Activated naive CD8-positive, alpha-beta T cell treated with anti-CD3 and anti-CD28 coated beads, Interleukin-2, amount 10 ng/mL, durations not matched to agents 7 days and 5 days (primary cell): ENCODE results near the gene SCAPER. TPM values are rescaled to one million over a fixed set of nuclear protein-coding genes. Genes with fewer than 3 reads are reported as not detected.
"Not testable (repeated sequence)": the region's sequence is repeated elsewhere in the genome, so short reads cannot be mapped to it uniquely, and the experiment has no call there.

Experiments
- ATAC-seq: fragments of 150-1000 bp; cut with Tn5 transposase; one replicate; pipeline ENCODE4 v1.10.0; 2021; ENCODE audit warnings: low read depth, moderate library complexity
- POLR2A ChIA-PET: fragments of 350-600 bp; sonication (Branson Sonifier 250); formaldehyde crosslinking; loops from one replicate; lab custom pipeline; 2021; ENCODE audit warnings: antibody characterized with exemption; lab: Charles Lee
- DNase-seq: peaks from one replicate; pipeline ENCODE4 v3.0.0; 2021
- H3K27ac Mint-ChIP-seq: one replicate; pipeline ENCODE4 v1.8.0; 2022; ENCODE audit warnings: mild to moderate bottlenecking, mixed read lengths
- H3K27me3 Mint-ChIP-seq: one replicate; pipeline ENCODE4 v1.8.0; 2022; ENCODE audit warnings: mild to moderate bottlenecking, moderate library complexity, mixed read lengths
- H3K36me3 Mint-ChIP-seq: one replicate; pipeline ENCODE4 v1.8.0; 2021; ENCODE audit warnings: mild to moderate bottlenecking, mixed read lengths
- H3K4me1 Mint-ChIP-seq: one replicate; pipeline ENCODE4 v1.8.0; 2021; ENCODE audit warnings: mixed read lengths
- H3K4me3 Mint-ChIP-seq: one replicate; pipeline ENCODE4 v1.8.0; 2022; ENCODE audit warnings: mild to moderate bottlenecking, moderate library complexity, mixed read lengths
- H3K9me3 Mint-ChIP-seq: one replicate; pipeline ENCODE4 v1.8.0; 2021; ENCODE audit warnings: mixed read lengths
- total RNA-seq, 2 experiments: library from RNA; stranded (reverse); gene quantifications; one replicate each; pipeline ENCODE4 v1.2.3, GENCODE V29; 2021

Gene SCAPER
- total RNA-seq, 2 experiments from 2014 or later, result 38.0 to 44.8 TPM

DNA sequence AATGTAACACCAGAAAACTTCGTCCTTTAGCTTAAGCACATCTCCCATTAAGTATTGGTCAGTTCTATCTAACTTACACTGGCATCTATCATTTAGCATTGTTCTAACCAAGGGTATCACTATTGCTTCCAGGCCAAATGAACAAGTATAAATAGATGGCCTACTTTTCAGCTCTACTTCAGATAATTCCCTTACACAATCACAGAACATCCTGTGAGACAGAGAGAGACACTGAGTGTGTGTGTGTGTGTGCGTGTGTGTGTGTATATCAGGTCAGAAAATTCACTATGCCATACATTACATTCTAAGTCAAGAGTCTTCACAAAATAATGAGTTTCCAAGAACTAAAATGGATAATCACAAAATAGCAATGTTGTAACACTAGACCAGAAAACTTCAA is 39.1 kb downstream of the SCAPER start:
- POLR2A ChIA-PET, result no interaction called here
- Mint-ChIP-seq H3K27me3 (no peaks in the 10 kb centered on the region), H3K9me3 (no peaks in the 10 kb centered on the region), H3K27ac (no peak overlapping the region), H3K4me3 (no peak overlapping the region), H3K36me3 (peaks cover 14% of the 10 kb centered on the region), H3K4me1 (peaks cover 13% of the 10 kb centered on the region)
- DNase-seq, result no peak
- no peak for ATAC-seq

DNA sequence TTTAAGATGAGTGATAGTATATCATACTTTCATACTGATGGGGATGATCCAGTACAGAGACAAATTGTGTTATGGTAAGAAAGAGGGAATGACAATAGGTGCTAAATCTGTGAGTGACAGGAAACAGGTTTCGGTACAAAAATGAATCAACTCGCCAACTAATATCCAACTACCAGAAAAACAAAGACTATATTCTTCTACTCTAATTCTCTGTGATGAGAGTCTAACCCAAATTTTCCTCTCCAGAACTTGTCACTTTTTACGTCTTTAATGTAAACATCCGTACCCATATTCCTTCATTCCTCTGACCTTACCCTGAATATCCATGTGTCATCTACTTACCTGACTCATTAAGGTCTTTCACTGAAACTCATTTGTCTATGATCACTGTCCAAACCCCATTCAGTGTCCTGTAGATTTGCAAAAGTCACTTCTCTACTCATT is 39.6 kb downstream of the SCAPER start:
- POLR2A ChIA-PET, result no interaction called here
- Mint-ChIP-seq H3K4me3 (no peak overlapping the region), H3K27me3 (no peaks in the 10 kb centered on the region), H3K9me3 (no peaks in the 10 kb centered on the region), H3K27ac (no peak overlapping the region), H3K4me1 (peaks cover 13% of the 10 kb centered on the region), H3K36me3 (peaks cover 15% of the 10 kb centered on the region)
- no peak for ATAC-seq
- no peak for DNase-seq

DNA sequence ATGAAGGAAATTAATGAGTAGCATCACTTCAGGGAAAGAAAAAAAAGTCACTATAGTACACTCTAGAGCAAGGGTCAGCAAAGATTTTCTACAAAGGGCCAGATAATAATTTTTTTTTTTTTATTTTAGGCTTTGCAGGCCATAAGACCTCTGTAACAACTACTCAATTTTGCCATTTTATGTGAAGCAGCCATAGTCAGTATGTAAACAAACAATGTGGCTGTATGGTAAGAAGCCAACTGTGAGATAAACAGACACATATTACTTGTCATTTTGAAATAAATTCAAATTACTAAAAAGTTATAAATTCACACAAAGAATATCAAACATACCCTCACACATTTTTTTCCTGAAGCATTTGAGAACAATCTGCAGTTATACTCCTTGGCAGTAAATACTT is 40.6 kb downstream of the SCAPER start:
- H3K36me3 Mint-ChIP-seq, result peaks cover 10% of the 10 kb centered on the region
- H3K27ac Mint-ChIP-seq, result no peak overlapping the region
- POLR2A ChIA-PET, result no interaction called here
- H3K27me3 Mint-ChIP-seq, result no peaks in the 10 kb centered on the region
- no peaks in the 10 kb centered on the region for H3K9me3 Mint-ChIP-seq
- DNase-seq (no peak), ATAC-seq (no peak)
- H3K4me3 Mint-ChIP-seq, result no peak overlapping the region
- H3K4me1 Mint-ChIP-seq, result peaks cover 13% of the 10 kb centered on the region

DNA sequence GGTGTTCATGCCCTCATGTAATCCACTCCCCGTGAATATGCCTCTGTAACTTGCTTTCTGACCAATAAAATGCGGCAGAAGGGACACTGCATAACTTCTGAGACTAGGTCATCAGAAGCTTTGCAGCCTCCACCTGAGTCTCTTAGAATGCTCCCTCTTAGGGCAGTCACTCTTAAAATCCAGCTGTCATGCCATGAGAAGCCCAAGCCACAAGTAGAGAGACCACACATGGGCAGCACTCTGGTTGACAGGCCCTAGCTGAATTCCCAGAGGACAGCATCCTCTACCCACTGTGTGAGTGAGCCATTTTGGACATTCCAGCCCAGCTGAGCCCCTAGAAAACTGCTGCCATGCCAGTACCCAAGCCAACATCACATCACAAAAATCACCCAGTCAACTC is 41.4 kb downstream of the SCAPER start:
- DNase-seq (no peak), ATAC-seq (no peak)
- Mint-ChIP-seq H3K27me3 (no peaks in the 10 kb centered on the region), H3K27ac (no peak overlapping the region), H3K4me3 (no peak overlapping the region), H3K9me3 (no peaks in the 10 kb centered on the region), H3K36me3 (peaks cover 11% of the 10 kb centered on the region), H3K4me1 (peaks cover 13% of the 10 kb centered on the region)
- POLR2A ChIA-PET, result no interaction called here

DNA sequence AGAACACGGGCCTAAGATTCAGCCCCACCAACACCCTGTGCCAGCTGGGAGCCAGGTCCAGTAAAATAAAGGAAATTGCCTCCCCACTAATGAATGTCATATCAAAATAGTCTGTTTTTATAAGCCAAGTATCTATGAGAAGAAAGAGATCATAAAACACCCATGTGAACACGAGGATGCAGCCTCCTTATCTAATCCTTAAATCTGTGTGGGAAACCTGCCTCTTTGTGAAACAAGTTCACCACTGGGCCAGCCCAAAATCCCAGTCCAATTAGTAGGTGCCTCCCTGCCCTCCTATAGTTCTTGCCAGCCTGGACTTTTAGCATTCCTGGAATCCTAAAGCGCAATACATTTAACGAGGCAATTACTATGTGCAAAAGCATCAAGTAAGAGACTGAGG is 42.0 kb downstream of the SCAPER start:
- ATAC-seq (no peak), DNase-seq (no peak)
- Mint-ChIP-seq H3K4me3 (no peak overlapping the region), H3K9me3 (no peaks in the 10 kb centered on the region), H3K36me3 (peaks cover 14% of the 10 kb centered on the region), H3K27ac (no peak overlapping the region), H3K4me1 (peaks cover 13% of the 10 kb centered on the region), H3K27me3 (no peaks in the 10 kb centered on the region)
- POLR2A ChIA-PET, result no interaction called here

DNA sequence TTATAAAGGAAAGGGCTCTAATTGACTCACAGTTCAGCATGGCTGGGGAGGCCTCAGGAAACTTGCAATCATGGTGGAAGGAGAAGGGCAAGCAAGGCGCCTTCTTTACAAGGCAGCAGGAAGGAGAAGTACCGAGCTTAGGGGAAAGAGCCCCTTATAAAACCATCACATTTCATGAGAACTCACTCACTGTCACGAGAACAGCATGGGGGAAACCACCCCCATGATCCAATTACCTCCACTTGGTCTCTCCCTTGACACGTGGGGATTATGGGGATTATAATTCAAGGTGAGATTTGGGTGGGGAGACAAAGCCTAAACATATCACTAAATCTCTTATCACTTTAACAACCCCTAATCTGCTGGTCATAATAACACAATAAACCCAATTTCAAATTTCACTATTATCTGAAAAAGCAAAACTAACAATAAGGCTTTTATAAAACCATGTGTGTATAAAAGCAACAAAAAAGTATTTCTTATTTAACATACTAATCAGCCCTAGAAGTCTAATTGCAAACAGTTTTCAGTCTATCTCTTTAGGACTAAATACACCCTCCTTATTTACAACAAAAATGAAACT is 43.2 kb downstream of the SCAPER start:
- Mint-ChIP-seq H3K9me3 (no peaks in the 10 kb centered on the region), H3K27ac (no peak overlapping the region), H3K36me3 (peaks cover 14% of the 10 kb centered on the region), H3K27me3 (no peaks in the 10 kb centered on the region), H3K4me3 (no peak overlapping the region), H3K4me1 (peaks cover 13% of the 10 kb centered on the region)
- ATAC-seq (no peak), DNase-seq (no peak)
- POLR2A ChIA-PET, result interaction anchor here (0.6 kb wide), 1 partner anchor 1526 kb away, joined by 3 read pairs; no protein-coding TSS in a partner anchor

DNA sequence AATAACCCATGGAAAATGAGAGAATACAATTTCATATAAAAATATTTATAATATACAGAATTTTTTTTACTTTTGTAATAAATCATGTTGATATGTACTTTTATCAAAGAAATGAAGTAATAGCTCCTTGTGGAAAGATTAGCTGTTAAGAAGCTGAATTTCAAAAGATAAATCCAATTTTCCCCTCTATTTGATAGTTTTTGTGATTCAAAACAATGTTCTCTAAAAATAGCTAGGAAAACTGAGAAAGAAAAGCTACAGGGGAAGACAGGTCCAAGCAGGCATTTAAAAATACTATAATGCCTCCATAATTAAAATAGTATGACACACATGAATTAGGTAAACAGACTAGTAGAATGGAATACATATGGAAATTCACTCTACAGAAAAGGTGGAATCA is 44.9 kb downstream of the SCAPER start:
- ATAC-seq (no peak), DNase-seq (no peak)
- peaks cover 3% of the 10 kb centered on the region for H3K4me1 Mint-ChIP-seq
- no peaks in the 10 kb centered on the region for H3K27me3 Mint-ChIP-seq
- POLR2A ChIA-PET, result no interaction called here
- peaks cover 23% of the 10 kb centered on the region for H3K36me3 Mint-ChIP-seq
- no peak overlapping the region for H3K4me3 Mint-ChIP-seq
- no peak overlapping the region for H3K27ac Mint-ChIP-seq
- H3K9me3 Mint-ChIP-seq, result peaks cover 5% of the 10 kb centered on the region

DNA sequence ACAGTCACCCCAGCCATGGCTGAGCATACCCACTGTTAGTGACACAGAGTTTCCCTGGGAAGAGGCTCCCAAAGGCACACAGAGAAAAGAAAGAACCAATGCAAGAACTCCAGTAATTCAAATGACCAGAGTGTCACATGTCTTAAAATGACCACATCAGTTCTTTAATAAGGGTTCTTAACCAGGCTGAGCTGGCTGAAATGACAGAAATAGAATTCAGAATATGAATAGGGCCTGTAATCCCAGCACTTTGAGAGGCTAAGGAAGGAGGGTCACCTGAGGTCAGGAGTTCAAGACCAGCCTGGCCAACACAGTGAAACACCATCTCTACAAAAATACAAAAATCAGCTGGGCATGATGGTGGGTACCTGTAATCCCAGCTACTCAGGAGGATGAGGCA is 54.8 kb downstream of the SCAPER start:
- H3K27me3 Mint-ChIP-seq, POLR2A ChIA-PET, ATAC-seq: not testable (repeated sequence)

DNA sequence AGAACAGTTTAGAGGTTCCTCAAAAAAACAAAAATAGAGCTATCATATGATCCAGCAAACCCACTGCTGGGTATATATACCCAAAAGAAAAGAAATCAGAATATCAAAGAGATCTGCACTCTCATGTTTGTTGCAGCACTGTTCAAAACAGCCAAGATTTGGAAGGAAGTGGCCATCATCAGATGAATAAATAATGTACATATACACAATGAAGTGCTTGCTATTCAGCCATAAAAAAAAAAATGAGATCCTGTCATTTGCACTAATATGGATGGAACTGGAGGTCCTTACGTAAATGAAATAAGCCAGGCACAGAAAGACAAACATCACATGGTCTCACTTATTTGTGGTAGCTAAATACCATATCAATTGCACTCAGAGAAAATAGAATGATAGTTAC is 58.4 kb downstream of the SCAPER start:
- H3K36me3 Mint-ChIP-seq, result peaks cover 41% of the 10 kb centered on the region
- H3K27me3 Mint-ChIP-seq, result no peaks in the 10 kb centered on the region
- H3K27ac Mint-ChIP-seq, result no peak overlapping the region
- DNase-seq, result no peak
- no peak overlapping the region for H3K4me3 Mint-ChIP-seq
- POLR2A ChIA-PET, result no interaction called here
- no peak for ATAC-seq
- peaks cover 9% of the 10 kb centered on the region for H3K4me1 Mint-ChIP-seq
- peaks cover 8% of the 10 kb centered on the region for H3K9me3 Mint-ChIP-seq

More for the DNA sequence above, 54.8 kb downstream of the SCAPER start:
- Mint-ChIP-seq H3K9me3 (peaks cover 28% of the 10 kb centered on the region), H3K36me3 (peaks cover 74% of the 10 kb centered on the region)
- DNase-seq, H3K27ac Mint-ChIP-seq, H3K4me1 Mint-ChIP-seq, H3K4me3 Mint-ChIP-seq: not testable (repeated sequence)

DNA sequence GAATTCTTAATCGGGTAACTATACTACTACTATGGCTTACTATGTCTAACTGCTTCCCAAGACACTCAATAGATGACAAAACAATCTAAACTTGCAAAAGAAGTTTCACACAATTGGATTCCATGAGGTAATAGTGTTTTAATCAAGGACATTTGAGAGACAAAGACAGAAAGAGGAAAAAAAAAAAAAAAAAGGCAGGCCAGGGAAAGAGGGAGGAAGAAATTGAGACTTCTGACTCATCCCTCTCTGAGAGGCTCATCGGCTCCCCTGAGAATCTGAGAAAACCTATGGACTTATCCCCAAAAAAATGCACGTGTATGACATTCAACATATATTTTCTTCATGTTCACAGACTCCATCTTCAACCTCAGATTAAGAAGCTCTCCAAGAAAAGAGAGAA is 61.0 kb downstream of the SCAPER start:
- no peak for ATAC-seq
- Mint-ChIP-seq H3K27me3 (no peaks in the 10 kb centered on the region), H3K27ac (no peak overlapping the region), H3K4me1 (peaks cover 9% of the 10 kb centered on the region), H3K9me3 (no peaks in the 10 kb centered on the region), H3K4me3 (no peak overlapping the region), H3K36me3 (peaks cover 18% of the 10 kb centered on the region)
- DNase-seq, result no peak
- POLR2A ChIA-PET, result no interaction called here

DNA sequence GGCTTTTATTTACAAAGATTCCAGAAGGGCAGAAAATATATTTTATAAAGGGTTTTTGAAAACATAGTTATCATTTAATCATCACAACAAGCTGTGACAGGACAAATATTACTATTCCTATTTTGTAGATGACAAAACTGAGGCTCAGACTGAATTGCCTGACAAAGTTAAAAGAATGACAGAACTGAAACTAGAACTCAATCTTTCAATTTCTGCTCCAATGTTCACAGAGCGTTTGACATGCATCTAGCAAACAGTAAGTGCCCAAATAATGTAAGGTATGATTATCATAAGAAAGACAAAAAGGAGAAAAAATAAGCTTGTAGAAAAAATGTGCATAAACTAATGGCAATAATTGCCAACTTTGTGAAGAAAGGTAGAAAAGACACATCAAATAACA is 61.9 kb downstream of the SCAPER start:
- DNase-seq (no peak), ATAC-seq (no peak)
- POLR2A ChIA-PET, result no interaction called here
- no peaks in the 10 kb centered on the region for H3K27me3 Mint-ChIP-seq
- peaks cover 16% of the 10 kb centered on the region for H3K36me3 Mint-ChIP-seq
- no peaks in the 10 kb centered on the region for H3K9me3 Mint-ChIP-seq
- peaks cover 9% of the 10 kb centered on the region for H3K4me1 Mint-ChIP-seq
- H3K4me3 Mint-ChIP-seq, result no peak overlapping the region
- no peak overlapping the region for H3K27ac Mint-ChIP-seq

DNA sequence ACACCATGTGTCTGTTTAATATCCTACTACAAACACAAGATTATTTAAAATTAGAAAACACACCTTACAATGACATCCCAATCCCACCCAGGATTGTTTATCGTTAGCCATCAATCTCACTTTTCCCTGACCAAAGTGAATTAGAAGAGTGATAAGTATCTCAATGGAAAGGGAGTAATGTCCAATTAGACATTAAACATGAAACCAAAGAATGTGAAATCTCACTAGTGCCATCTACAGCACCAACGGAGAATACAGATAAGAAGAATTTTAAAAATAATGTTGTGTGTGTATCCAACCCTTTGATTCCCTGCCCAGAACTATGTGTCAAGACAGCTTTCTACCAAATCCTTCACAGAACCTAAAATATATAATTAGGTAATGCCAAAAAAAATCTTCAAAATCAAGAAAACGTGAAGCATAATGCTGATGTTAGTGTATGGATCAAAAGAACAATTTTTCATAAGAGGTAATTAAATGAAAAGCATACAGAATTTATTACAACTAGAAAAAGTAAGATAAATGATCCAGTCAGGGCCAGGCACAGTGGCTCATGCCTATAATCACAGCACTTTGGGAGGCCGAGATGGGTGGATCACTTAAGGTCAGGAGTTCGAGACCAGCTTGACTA is 64.2 kb downstream of the SCAPER start:
- no peak for DNase-seq
- ATAC-seq, result no peak
- H3K4me3 Mint-ChIP-seq, result no peak overlapping the region
- no peaks in the 10 kb centered on the region for H3K9me3 Mint-ChIP-seq
- H3K4me1 Mint-ChIP-seq, result peaks cover 4% of the 10 kb centered on the region
- H3K27me3 Mint-ChIP-seq, result no peaks in the 10 kb centered on the region
- H3K36me3 Mint-ChIP-seq, result peaks cover 19% of the 10 kb centered on the region
- POLR2A ChIA-PET, result no interaction called here
- H3K27ac Mint-ChIP-seq, result no peak overlapping the region

DNA sequence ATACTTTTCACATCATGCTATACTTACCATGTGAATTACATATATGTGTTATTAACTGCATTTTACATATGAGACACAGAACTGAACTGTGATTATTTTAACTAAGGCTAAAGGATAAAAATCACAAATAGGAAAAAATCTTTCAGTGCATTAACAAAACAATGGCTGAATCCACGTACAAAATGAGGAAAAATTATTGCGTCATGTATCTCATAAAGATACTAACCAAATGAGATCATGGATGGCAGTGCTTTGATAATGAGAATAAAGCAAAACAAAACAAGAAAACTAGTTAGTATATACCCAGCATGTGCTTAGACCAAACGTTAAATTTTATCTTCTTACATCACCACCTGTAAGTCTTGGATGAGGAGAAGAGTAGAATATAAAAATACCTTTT is 66.0 kb downstream of the SCAPER start:
- ATAC-seq (no peak), DNase-seq (no peak)
- H3K9me3 Mint-ChIP-seq, result no peaks in the 10 kb centered on the region
- peaks cover 25% of the 10 kb centered on the region for H3K36me3 Mint-ChIP-seq
- H3K4me1 Mint-ChIP-seq, result peaks cover 2% of the 10 kb centered on the region
- H3K27ac Mint-ChIP-seq, result no peak overlapping the region
- POLR2A ChIA-PET, result no interaction called here
- H3K27me3 Mint-ChIP-seq, result no peaks in the 10 kb centered on the region
- no peak overlapping the region for H3K4me3 Mint-ChIP-seq

DNA sequence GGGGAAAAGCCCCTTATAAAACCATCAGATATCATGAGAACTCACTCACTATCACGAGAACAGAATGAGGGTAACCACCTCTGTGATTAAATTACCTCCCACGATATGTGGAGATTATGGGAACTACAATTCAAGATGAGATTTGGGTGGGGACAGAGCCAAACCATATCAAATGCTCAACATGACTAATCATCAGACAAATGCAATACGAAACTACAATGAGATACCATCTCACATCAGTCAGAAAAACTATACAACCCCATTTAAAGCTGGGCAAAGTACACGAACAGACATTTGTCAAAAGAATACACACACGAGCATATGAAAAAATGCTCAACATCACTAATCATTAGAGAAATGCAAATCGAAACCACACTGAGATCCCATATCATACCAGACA is 67.7 kb downstream of the SCAPER start:
- ATAC-seq, result no peak
- Mint-ChIP-seq H3K36me3 (peaks cover 36% of the 10 kb centered on the region), H3K27me3 (no peaks in the 10 kb centered on the region), H3K4me3 (no peak overlapping the region), H3K27ac (no peak overlapping the region), H3K4me1 (no peaks in the 10 kb centered on the region), H3K9me3 (peaks cover 6% of the 10 kb centered on the region)
- POLR2A ChIA-PET, result no interaction called here
- no peak for DNase-seq
